ENCODE results near the gene ITSN2.
"Not testable (repeated sequence)": the region's sequence is repeated elsewhere in the genome, so short reads cannot be mapped to it uniquely, and the experiment has no call there.

ITSN2 gene

DNA sequence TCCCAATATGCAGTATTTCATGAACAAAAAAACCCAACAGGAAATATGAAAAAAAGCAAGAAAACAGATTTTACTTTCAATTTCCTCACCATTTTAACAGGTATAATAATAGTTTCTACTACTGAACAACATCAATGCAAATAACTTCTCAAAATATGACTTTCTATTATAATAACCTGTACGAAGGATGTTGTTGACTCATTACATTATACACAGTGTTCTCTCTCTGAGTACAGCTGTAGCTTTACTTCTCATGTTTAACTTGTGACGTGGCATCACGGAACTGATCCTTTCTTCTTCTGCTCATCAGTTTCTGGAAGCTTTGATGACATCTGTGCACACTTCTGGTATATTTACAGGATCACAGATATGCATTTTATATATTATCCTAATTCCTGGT is 145.5 kb downstream of the ITSN2 start:
- DNase-seq (ENCODE audit: low read depth in 2 of 2), result no peak

DNA sequence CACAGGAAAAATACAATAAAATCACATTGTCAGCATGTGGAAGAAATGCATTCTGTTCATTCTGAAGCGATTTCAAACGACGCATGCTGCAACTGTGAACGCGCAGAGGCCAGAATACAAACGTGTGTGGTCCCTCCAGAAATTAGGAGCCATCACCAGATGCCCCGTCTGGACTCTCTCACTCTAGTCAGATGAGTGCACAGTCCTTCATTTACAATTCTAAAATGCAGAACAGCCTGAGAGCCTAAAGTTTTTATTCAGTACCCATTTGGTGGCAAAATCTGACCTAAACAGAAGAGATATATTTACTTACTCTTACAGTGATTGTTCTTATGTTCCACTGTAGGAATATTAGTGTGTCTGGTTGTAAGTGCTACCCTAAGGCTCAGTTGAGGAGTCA is 148.9 kb downstream of the ITSN2 start:
- DNase-seq (ENCODE audit: low read depth in 2 of 2), result no peak

DNA sequence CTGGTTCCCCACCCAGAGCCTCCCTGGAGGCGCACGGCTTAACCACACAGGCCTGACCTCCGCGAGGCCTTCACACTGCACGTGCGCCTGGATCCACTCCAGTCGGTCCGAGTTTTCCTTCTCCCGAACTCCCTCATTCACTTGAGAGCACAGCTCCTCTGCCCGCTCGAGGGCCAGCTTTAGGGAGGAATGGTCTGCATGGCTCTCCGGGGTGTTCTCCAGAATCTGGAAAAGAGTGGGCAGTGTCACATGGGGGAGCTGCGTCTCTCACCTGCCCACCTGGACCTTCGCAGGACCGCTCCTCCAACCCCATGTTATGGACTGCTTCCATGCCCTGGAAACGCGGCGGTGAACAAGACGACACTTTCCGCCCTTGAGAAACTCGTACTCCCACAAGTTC is 149.6 kb downstream of the ITSN2 start:
- DNase-seq (ENCODE audit: low read depth in 2 of 2), result no peak

DNA sequence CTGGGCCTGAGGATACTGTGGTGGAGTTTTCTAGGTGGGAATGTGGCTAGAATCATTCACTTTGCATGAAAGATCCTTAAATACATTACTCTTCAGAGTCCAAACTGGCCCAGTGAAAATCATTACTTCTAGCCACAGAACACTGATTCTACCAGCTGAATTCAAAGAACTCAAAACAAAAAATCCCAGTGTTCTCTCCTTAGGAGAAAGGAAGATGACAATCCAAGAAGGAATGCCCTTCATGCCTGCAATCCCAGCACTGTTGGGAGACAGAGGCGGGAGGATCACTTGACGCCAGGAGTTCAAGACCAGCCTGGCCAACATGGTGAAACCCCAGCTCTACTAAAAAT is 150.3 kb downstream of the ITSN2 start:
- no peak for DNase-seq (ENCODE audit: low read depth in 2 of 2)

DNA sequence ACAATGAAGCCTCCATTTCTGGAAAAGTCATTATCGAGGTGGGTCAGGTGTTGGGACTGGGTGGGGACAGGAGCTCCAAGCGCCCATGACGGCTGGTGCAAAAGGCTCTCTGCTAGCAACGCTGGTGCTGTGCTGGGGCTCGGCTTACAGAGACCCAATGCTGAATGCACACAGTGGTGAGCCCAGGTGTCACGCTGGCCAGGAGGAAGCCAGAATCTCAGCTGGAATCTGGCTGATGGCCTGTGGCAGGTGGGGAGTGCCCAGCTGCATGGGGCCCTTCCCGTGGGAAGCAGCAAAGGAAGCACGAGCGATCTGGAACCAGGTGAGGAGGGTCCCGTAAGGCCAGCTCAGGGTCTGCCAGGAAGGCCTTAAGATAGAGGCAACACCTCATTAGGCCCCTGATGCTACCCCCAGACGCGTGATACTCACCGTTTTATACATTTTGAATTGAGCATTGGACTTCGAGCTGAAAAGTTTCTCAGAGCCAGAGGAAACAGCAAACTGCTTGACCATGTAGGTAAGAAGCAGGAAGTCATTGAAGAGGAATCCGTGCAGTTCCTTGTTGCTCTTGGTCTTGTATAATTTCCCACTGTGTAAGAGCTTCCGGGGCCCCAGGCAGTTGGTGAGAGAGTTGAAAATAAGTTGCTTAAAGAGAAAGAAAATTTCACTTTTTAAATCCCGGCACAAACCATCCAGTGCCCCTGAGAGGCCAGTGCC is 150.8 kb downstream of the ITSN2 start:
- DNase-seq (ENCODE audit: low read depth in 2 of 2), result no peak

GRCh38 chr2:24208490-24208889 is 151.8 kb downstream of the ITSN2 start:
- no peak for DNase-seq (ENCODE audit: low read depth in 2 of 2)

GRCh38 chr2:24207359-24207758 is 153.0 kb downstream of the ITSN2 start:
- DNase-seq (ENCODE audit: low read depth in 2 of 2), result no peak

- DNase-seq (ENCODE audit: low read depth in 2 of 2), result no peak
Observed at GRCh38 chr2:24206714-24207113, 153.6 kb downstream of the ITSN2 start.

DNA sequence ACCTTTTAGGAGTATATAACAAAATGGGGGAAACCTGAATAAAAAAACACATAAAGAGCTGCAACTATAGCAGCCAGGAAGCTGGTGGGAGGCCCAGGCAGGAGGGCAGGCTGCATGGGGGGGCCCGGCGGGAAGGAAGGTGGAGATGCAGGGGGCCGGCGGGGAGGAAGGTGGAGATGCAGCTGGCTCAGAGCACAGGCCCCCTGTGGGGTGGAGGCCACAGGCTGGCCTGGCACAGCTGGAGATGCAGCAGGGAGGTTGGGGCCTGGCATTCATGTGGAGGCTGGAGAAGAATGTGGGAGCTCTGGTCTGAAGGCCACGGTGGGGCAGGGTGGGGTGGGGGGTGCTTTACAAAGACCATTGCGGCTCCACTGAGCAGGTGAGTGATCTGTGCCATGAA is 154.1 kb downstream of the ITSN2 start:
- no peak for DNase-seq (ENCODE audit: low read depth in 2 of 2)

- DNase-seq (ENCODE audit: low read depth in 2 of 2), result no peak
Observed at GRCh38 chr2:24205131-24205530, 155.2 kb downstream of the ITSN2 start.

DNA sequence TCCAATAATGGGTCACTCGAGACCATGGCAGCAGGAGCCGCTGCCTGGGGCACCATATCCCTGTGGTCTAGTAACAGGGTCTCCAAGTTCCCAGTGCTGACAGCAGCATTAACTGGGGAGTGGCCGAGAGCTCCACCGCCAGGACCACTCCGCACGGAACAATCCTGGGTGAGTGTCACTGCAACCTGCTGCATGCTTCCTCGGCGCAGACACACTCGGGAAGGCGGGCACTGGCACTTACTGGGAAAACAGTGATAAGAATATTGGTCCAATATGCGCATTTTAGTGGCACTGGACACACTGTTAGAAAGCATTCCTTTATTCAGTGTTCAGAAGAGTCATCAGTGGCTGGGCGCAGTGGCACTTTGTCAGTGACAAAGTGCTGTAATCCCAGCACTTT is 155.8 kb downstream of the ITSN2 start:
- no peak for DNase-seq (ENCODE audit: low read depth in 2 of 2)

DNA sequence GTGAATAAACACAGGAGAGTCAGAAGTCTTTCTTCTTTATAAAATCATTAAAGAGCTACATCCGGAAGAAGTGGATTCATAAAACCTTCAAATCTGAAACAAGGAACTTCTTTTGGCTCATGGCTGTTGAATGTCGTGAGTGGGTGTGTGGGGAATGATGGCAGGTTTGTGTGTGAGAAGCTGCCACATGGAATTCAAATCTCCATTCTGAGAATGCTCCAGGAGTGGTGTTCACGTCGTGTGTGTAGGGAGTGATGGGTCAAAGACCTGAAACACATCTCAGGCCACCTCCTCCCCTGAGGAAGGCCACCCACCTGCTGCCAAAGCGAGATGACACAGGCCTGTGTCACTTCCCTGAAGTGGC is 156.6 kb downstream of the ITSN2 start:
- DNase-seq (ENCODE audit: low read depth in 2 of 2), result no peak

DNA sequence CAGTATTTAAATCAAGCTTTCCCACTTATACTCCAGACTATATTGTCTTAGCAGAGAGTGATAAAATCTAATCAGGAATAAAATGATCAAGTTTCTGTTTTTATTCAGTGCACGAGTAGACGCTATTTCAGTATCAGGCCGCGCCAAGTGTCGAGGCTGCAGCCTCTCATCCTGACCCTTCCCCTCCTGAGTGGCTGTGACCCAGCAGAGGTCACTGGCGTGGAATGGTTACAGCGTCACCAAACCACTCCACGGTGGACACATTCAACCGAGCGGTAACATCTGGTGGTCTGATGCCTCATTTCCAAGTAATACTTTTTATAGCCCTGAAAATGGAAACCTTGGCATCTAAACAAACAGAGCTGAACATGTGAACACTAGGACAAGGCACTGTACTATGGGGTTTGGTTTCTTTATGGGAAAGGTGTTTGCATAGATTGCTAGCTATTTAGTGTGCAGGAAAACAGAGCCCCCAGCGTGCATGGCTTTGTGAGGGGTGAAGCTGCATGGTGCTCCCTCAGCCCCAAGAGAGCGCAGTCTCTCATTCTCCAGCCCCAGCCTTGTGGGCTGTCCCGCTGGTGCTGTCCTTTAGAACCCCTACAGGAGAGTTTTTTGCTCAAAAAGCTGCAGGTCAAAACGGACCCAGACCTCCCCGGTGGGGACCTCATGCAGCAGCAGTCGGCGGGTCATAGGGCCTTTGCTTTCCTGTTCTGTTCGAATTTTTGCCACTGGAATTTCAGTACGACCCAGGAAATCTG is 157.1 kb downstream of the ITSN2 start:
- DNase-seq (ENCODE audit: low read depth in 2 of 2), result no peak

DNA sequence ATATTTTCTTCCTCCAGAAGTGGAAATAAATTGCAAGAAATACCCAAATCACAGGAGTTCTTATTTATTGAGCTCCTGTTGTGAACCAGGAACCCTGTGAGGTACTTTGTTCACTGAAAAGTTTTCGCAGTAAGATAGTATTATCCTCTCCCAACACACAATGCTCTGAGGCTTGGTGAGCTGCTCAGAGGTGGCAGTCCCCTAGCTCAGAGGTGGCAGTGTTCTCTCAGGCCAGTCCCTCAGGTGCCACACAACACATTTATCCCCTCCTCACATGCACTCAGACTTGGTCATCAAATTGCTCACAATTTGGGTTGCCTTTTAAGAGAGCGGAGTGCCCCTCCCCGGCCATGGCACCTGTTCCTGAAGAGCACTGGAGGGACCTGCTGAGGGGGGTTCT is 159.5 kb downstream of the ITSN2 start:
- no peak for DNase-seq (ENCODE audit: low read depth in 2 of 2)

GRCh38 chr2:24199968-24200590 is 160.3 kb downstream of the ITSN2 start:
- DNase-seq (ENCODE audit: low read depth in 2 of 2), result no peak

- DNase-seq (ENCODE audit: low read depth in 2 of 2), result not testable (repeated sequence)
Observed at GRCh38 chr2:24197213-24197612, 163.1 kb downstream of the ITSN2 start.

DNA sequence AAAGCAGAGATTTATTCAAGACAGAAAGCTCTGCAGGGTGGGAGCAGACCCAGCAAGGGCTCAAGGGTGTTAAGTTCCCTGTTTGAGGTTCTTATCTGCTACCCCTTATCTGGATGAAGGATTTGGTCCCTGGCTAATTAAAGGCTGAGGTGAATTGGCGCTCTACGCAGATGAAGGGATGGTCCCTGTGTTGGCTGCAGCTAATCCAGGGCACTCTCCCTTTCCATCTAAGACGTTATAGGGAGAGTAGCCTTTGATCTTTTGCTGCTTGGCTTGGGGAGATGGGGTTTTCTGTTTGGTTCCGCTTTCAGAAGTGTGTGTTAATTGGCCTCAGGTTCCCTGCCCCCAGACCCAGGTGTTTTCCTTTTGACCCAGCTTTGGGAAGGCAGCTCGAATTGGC is 168.5 kb downstream of the ITSN2 start:
- DNase-seq (ENCODE audit: low read depth in 2 of 2), result no peak

- DNase-seq (ENCODE audit: low read depth in 2 of 2), result no peak
Observed at GRCh38 chr2:24191156-24191555, 169.2 kb downstream of the ITSN2 start.

- no peak for DNase-seq (ENCODE audit: low read depth in 2 of 2)
Observed at GRCh38 chr2:24190503-24190902, 169.8 kb downstream of the ITSN2 start.

- no peak for DNase-seq (ENCODE audit: low read depth in 2 of 2)
Observed at GRCh38 chr2:24189551-24189950, 170.8 kb downstream of the ITSN2 start.

- no peak for DNase-seq (ENCODE audit: low read depth in 2 of 2)
Observed at GRCh38 chr2:24183366-24184069, 176.8 kb downstream of the ITSN2 start.

DNA sequence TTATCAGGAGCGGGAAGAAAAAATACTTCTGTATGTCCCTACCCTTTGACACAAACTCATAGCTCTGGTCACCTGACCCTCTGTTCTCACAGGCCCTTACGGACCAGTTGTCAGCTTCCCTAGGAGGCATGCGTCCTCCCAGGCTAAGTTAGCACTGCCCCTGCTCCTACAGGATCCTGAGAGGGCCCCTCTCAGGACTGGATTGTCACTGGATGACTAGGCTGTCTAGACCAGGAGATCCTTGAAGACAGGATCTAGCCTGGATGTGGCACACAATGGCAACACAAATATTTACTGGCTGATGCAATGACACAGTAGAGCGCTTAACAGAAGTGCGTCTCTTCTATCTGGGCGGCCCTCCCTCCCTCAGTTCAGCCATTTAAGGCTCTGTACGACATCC is 177.8 kb downstream of the ITSN2 start:
- DNase-seq (ENCODE audit: low read depth in 2 of 2), result no peak

DNA sequence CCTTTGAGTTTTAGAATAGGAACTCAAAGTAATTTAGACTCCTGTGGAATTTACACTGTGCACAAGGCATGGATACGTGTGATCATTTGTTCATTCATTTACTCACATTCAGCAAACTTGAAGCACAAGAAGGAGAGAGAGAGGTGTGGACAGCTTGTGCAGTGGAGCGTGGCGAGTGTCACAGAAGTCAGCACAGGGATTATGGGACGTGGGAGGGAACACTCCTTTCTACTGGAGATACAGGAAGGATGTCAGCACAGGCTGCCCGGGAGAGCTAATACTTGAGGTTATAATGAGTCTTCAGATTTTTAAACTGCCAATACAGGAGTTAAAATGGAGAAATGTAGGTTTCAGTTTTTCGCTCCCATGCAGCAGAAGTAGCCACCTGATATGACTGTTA is 178.5 kb downstream of the ITSN2 start:
- DNase-seq (ENCODE audit: low read depth in 2 of 2), result no peak

Measured in stimulated activated CD4-positive, alpha-beta T cell treated with anti-CD3 and anti-CD28 coated beads, Interleukin-1b, Interleukin-23, amount 100 ng/mL, for 1 hour (primary cell).